Measurements from ENCODE around the gene MTG1.
A peak's percentile ranks its signal among the peaks of the same experiment; 100 is the strongest.

Gene MTG1, protein sequence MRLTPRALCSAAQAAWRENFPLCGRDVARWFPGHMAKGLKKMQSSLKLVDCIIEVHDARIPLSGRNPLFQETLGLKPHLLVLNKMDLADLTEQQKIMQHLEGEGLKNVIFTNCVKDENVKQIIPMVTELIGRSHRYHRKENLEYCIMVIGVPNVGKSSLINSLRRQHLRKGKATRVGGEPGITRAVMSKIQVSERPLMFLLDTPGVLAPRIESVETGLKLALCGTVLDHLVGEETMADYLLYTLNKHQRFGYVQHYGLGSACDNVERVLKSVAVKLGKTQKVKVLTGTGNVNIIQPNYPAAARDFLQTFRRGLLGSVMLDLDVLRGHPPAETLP
- long read RNA-seq, transcript MTG1-208 (6 exons, 693 nt), result minor isoform, 5 of 28 reads
- long read RNA-seq, transcript MTG1-201 (11 exons, 1,560 nt), result major isoform, 6 of 28 reads
- long read RNA-seq, partial matches to known transcripts, result 4 of 28 reads
- long read RNA-seq, other reads (novel, unspliced or antisense), result 10 of 28 reads

- peak; percentile 91 to 95 for DNase-seq (ENCODE audit: low read depth in 1 of 2, low spot score in 1 of 2)
- no peaks in the 10 kb centered on the region for H3K27me3 ChIP-seq (ENCODE audit: insufficient read depth, poor library complexity, severe bottlenecking)
- TF ChIP-seq, protein P1, sequence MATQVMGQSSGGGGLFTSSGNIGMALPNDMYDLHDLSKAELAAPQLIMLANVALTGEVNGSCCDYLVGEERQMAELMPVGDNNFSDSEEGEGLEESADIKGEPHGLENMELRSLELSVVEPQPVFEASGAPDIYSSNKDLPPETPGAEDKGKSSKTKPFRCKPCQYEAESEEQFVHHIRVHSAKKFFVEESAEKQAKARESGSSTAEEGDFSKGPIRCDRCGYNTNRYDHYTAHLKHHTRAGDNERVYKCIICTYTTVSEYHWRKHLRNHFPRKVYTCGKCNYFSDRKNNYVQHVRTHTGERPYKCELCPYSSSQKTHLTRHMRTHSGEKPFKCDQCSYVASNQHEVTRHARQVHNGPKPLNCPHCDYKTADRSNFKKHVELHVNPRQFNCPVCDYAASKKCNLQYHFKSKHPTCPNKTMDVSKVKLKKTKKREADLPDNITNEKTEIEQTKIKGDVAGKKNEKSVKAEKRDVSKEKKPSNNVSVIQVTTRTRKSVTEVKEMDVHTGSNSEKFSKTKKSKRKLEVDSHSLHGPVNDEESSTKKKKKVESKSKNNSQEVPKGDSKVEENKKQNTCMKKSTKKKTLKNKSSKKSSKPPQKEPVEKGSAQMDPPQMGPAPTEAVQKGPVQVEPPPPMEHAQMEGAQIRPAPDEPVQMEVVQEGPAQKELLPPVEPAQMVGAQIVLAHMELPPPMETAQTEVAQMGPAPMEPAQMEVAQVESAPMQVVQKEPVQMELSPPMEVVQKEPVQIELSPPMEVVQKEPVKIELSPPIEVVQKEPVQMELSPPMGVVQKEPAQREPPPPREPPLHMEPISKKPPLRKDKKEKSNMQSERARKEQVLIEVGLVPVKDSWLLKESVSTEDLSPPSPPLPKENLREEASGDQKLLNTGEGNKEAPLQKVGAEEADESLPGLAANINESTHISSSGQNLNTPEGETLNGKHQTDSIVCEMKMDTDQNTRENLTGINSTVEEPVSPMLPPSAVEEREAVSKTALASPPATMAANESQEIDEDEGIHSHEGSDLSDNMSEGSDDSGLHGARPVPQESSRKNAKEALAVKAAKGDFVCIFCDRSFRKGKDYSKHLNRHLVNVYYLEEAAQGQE (IDR thresholded peaks at IDR 0.05; ENCODE audit: insufficient replicate concordance, low read depth), result no peak
- TF ChIP-seq, protein P2, sequence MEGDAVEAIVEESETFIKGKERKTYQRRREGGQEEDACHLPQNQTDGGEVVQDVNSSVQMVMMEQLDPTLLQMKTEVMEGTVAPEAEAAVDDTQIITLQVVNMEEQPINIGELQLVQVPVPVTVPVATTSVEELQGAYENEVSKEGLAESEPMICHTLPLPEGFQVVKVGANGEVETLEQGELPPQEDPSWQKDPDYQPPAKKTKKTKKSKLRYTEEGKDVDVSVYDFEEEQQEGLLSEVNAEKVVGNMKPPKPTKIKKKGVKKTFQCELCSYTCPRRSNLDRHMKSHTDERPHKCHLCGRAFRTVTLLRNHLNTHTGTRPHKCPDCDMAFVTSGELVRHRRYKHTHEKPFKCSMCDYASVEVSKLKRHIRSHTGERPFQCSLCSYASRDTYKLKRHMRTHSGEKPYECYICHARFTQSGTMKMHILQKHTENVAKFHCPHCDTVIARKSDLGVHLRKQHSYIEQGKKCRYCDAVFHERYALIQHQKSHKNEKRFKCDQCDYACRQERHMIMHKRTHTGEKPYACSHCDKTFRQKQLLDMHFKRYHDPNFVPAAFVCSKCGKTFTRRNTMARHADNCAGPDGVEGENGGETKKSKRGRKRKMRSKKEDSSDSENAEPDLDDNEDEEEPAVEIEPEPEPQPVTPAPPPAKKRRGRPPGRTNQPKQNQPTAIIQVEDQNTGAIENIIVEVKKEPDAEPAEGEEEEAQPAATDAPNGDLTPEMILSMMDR (IDR thresholded peaks at IDR 0.05; ENCODE audit: insufficient read depth, low read length), result no peak
- TF ChIP-seq POLR2AphosphoS5 (IDR thresholded peaks at IDR 0.05; ENCODE audit: low read depth), result peak; percentile 95
- TF ChIP-seq GABPA (IDR thresholded peaks at IDR 0.05; ENCODE audit: low read depth), result peak; percentile 94
- no peak for TF ChIP-seq SPI1 (IDR thresholded peaks at IDR 0.05; ENCODE audit: borderline replicate concordance, low read depth)
- H3K27ac ChIP-seq (replicated peaks), result peak within 1 kb of the TSS; percentile 98
- peak within 1 kb of the TSS; percentile 70 for H3K4me3 ChIP-seq (replicated peaks; ENCODE audit: insufficient read depth, low read length)
These were observed at the start of gene MTG1 for GRCh38 chr10:133394064-133394663. MTG1 (plus strand) TSS chr10:133394157; CDS start chr10:133394221, 64 bp downstream.

- H3K27me3 ChIP-seq (ENCODE audit: insufficient read depth, poor library complexity, severe bottlenecking), result no peaks in the 10 kb centered on the region
- no peak overlapping the region for H3K27ac ChIP-seq (replicated peaks)
- no peak overlapping the region for H3K4me3 ChIP-seq (replicated peaks; ENCODE audit: insufficient read depth, low read length)
- no peak for DNase-seq (ENCODE audit: low read depth in 1 of 2, low spot score in 1 of 2)
- TF ChIP-seq, protein P2 (IDR thresholded peaks at IDR 0.05; ENCODE audit: insufficient read depth, low read length), result no peak
- TF ChIP-seq GABPA (IDR thresholded peaks at IDR 0.05; ENCODE audit: low read depth) (no peak), SPI1 (IDR thresholded peaks at IDR 0.05; ENCODE audit: borderline replicate concordance, low read depth) (no peak), POLR2AphosphoS5 (IDR thresholded peaks at IDR 0.05; ENCODE audit: low read depth) (no peak)
- TF ChIP-seq, protein P1 (IDR thresholded peaks at IDR 0.05; ENCODE audit: insufficient replicate concordance, low read depth), result no peak
These were observed 49.7 kb upstream of the MTG1 start for GRCh38 chr10:133344236-133344635.

GRCh38 chr10:133346413-133346812, 47.5 kb upstream of the MTG1 start:
- Histone ChIP-seq H3K4me3 (replicated peaks; ENCODE audit: insufficient read depth, low read length) (no peak overlapping the region), H3K27ac (replicated peaks) (no peak overlapping the region), H3K27me3 (ENCODE audit: insufficient read depth, poor library complexity, severe bottlenecking) (no peaks in the 10 kb centered on the region)
- no peak for DNase-seq (ENCODE audit: low read depth in 1 of 2, low spot score in 1 of 2)
- no peak for TF ChIP-seq GABPA (IDR thresholded peaks at IDR 0.05; ENCODE audit: low read depth)
- TF ChIP-seq, protein P2 (IDR thresholded peaks at IDR 0.05; ENCODE audit: insufficient read depth, low read length), result no peak

All from HL-60 (cell line).